ENCODE results near the gene FAM114A1. TPM values are rescaled to one million over a fixed set of nuclear protein-coding genes. Genes with fewer than 3 reads are reported as not detected.

FAM114A1 gene
- total and polyA plus RNA-seq, 9 donors, result 32.8 to 99.7 (median 79.3) TPM

- WGBS, 3 donors, result 28 to 38% (median 34%) methylated on average over 4 of the region's 4 CpGs
- no peaks in the 10 kb centered on the region for H3K27me3 ChIP-seq
- no peaks in the 10 kb centered on the region for H3K36me3 ChIP-seq
- peak overlapping the region; percentile 19 for H3K4me3 ChIP-seq
- intact Hi-C loops (cut with DNase I), result loop anchor here in 1 of 4 donors (5.0 kb wide), 1 partner anchor 94 kb away; no protein-coding TSS in a partner anchor
- DNase-seq, result no peak
- H3K4me1 ChIP-seq (ENCODE audit: insufficient read depth), result no peaks in the 10 kb centered on the region
- TF ChIP-seq CTCF (IDR thresholded peaks at IDR 0.05) (no peak), POLR2A (IDR thresholded peaks at IDR 0.05) (no peak), EP300 (IDR thresholded peaks at IDR 0.05) (no peak)
- H3K27ac ChIP-seq, result no peak overlapping the region
- no peaks in the 10 kb centered on the region for H3K9me3 ChIP-seq
These were observed 11.6 kb upstream of the FAM114A1 start for GRCh38 chr4:38856046-38856445.

GRCh38 chr4:38856524-38857337 is 10.9 kb upstream of the FAM114A1 start, which contains the start of gene TLR6:
TSS of gene TLR6 (minus strand) at chr4:38856817. CDS start at chr4:38829473, 27,344 bp downstream.
- no peaks in the 10 kb centered on the region for H3K9me3 ChIP-seq
- no peak for TF ChIP-seq EP300 (IDR thresholded peaks at IDR 0.05)
- TF ChIP-seq CTCF (IDR thresholded peaks at IDR 0.05), result peak; percentile 53 to 60 (median 60)
- no peak for TF ChIP-seq POLR2A (IDR thresholded peaks at IDR 0.05)
- DNase-seq, result peak in 2 of 5 donors; percentile 42 to 58
- H3K36me3 ChIP-seq, result no peaks in the 10 kb centered on the region
- no peaks in the 10 kb centered on the region for H3K27me3 ChIP-seq
- intact Hi-C loops (cut with DNase I), result loop anchor here in 1 of 4 donors (5.0 kb wide), 1 partner anchor 94 kb away; no protein-coding TSS in a partner anchor
- H3K4me3 ChIP-seq, result peak within 1 kb of the TSS; percentile 19
- H3K27ac ChIP-seq, result peak within 1 kb of the TSS in 1 of 2 donors; percentile 19
- WGBS, 3 donors, result 7 to 24% (median 14%) methylated on average over 8 of the region's 8 CpGs
- H3K4me1 ChIP-seq (ENCODE audit: insufficient read depth), result no peaks in the 10 kb centered on the region

- Histone ChIP-seq H3K36me3 (no peaks in the 10 kb centered on the region), H3K27me3 (no peaks in the 10 kb centered on the region), H3K4me3 (no peak overlapping the region), H3K9me3 (no peaks in the 10 kb centered on the region), H3K4me1 (ENCODE audit: insufficient read depth) (no peaks in the 10 kb centered on the region), H3K27ac (peak overlapping the region in 1 of 2 donors; percentile 19)
- intact Hi-C loops (cut with DNase I), result loop anchor here in 1 of 4 donors (5.0 kb wide), 1 partner anchor 95 kb away; no protein-coding TSS in a partner anchor
- DNase-seq, result peak in 1 of 5 donors; percentile 43
- TF ChIP-seq EP300 (IDR thresholded peaks at IDR 0.05) (no peak), CTCF (IDR thresholded peaks at IDR 0.05) (no peak), POLR2A (IDR thresholded peaks at IDR 0.05) (no peak)
- 38 to 45% (median 39%) methylated on average over 3 of the region's 3 CpGs for WGBS, 3 donors
These were observed 10.1 kb upstream of the FAM114A1 start for GRCh38 chr4:38857354-38858096.

GRCh38 chr4:38858097-38858420 is 9.5 kb upstream of the FAM114A1 start:
- Histone ChIP-seq H3K4me1 (ENCODE audit: insufficient read depth) (no peaks in the 10 kb centered on the region), H3K27ac (peak overlapping the region in 1 of 2 donors; percentile 19), H3K36me3 (no peaks in the 10 kb centered on the region), H3K4me3 (no peak overlapping the region), H3K9me3 (no peaks in the 10 kb centered on the region), H3K27me3 (no peaks in the 10 kb centered on the region)
- TF ChIP-seq CTCF (IDR thresholded peaks at IDR 0.05) (no peak), POLR2A (IDR thresholded peaks at IDR 0.05) (no peak), EP300 (IDR thresholded peaks at IDR 0.05) (no peak)
- DNase-seq, result no peak
- WGBS, 3 donors, result 67 to 75% (median 74%) methylated on average over 3 of the region's 3 CpGs
- intact Hi-C loops (cut with DNase I), result loop anchor here in 1 of 4 donors (5.0 kb wide), 1 partner anchor 96 kb away; no protein-coding TSS in a partner anchor

Measured in ovary (tissue), 9 donors.